GM13976 (cell line): ENCODE data around the gene CHCHD4.

ENCODE experiments used
- DNase-seq: peaks from one replicate; pipeline ENCODE4 v3.0.0; 2012; ENCODE audit warnings: low spot score
- in situ Hi-C: fragments of 300-500 bp; cut with MboI; formaldehyde crosslinking; loops from one replicate; pipeline ENCODE4 v1.12.0; 2022; ENCODE audit warnings: low sequenced_read_pairs, mixed read lengths, inconsistent platforms; ENCODE audit not compliant: unreplicated experiment
- TF ChIP-seq, protein P1 (sequence below): IDR thresholded peaks from 2 replicates; pipeline ENCODE4 v1.5.1; 2012; ENCODE audit warnings: borderline replicate concordance, mild to moderate bottlenecking; ENCODE audit not compliant: insufficient read depth; ENCODE audit errors: extremely low read depth, missing control alignments, control extremely low read depth

Gene CHCHD4

DNA sequence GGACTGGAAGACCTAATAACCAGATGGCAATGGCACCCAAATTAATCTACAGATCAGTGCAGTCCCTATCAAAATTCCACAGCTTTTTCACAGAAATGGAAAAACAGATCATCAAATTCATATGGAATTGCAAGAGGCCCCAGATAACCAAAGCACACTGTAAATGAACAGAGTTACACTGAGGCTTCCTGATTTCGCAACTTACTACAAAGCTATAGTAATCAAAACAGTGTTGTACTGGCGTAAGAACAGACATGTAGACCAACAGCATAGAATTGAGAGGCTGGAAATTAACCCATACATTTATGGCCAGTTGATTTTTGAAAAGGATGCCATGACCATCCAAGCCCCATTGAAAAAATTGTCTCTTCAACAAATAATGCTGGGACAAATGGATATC, 37.5 kb upstream of the CHCHD4 start:
- in situ Hi-C loops = no loop called here
- TF ChIP-seq, protein P1, sequence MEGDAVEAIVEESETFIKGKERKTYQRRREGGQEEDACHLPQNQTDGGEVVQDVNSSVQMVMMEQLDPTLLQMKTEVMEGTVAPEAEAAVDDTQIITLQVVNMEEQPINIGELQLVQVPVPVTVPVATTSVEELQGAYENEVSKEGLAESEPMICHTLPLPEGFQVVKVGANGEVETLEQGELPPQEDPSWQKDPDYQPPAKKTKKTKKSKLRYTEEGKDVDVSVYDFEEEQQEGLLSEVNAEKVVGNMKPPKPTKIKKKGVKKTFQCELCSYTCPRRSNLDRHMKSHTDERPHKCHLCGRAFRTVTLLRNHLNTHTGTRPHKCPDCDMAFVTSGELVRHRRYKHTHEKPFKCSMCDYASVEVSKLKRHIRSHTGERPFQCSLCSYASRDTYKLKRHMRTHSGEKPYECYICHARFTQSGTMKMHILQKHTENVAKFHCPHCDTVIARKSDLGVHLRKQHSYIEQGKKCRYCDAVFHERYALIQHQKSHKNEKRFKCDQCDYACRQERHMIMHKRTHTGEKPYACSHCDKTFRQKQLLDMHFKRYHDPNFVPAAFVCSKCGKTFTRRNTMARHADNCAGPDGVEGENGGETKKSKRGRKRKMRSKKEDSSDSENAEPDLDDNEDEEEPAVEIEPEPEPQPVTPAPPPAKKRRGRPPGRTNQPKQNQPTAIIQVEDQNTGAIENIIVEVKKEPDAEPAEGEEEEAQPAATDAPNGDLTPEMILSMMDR = no peak
- no peak for DNase-seq

- DNase-seq = no peak
- TF ChIP-seq, protein P1 = no peak
- in situ Hi-C loops = no loop called here
These were observed 36.6 kb upstream of the CHCHD4 start for GRCh38 chr3:14161282-14161681.

DNA sequence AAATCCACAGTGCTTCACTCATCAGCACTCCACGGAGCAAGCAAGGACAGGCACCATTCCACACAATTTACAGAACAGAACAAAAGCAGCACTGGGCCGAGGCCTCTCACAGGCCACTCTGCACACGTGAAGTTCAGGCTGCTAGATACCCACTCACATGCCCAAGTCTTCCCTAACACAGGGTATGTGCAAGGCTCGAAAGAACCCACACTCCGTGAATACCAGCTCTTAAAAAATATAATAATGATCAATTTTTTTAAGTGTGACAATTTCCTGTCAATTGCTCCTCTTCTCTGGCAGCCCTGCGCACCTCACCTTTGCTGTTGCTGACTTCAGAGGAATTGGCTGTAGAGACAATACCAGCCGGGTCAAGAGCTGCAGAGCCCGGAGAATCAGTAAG, 34.8 kb upstream of the CHCHD4 start:
- in situ Hi-C loops = no loop called here
- TF ChIP-seq, protein P1 = no peak
- no peak for DNase-seq

- in situ Hi-C loops = no loop called here
- no peak for DNase-seq
- TF ChIP-seq, protein P1 = no peak
These were observed 33.7 kb upstream of the CHCHD4 start for GRCh38 chr3:14158370-14158769.

- in situ Hi-C loops = no loop called here
- TF ChIP-seq, protein P1 = no peak
- no peak for DNase-seq
These were observed 33.3 kb upstream of the CHCHD4 start for GRCh38 chr3:14157951-14158350.

GRCh38 chr3:14156843-14157561, 32.3 kb upstream of the CHCHD4 start:
- in situ Hi-C loops = no loop called here
- DNase-seq = no peak
- TF ChIP-seq, protein P1 = no peak
